ENCODE results near the gene MLXIPL. TPM values are rescaled to one million over a fixed set of nuclear protein-coding genes. Genes with fewer than 3 reads are reported as not detected.
"Not testable (repeated sequence)": the region's sequence is repeated elsewhere in the genome, so short reads cannot be mapped to it uniquely, and the experiment has no call there.

The MLXIPL gene
- total and polyA plus RNA-seq, 5 experiments from 2014 or later, result not detected

DNA sequence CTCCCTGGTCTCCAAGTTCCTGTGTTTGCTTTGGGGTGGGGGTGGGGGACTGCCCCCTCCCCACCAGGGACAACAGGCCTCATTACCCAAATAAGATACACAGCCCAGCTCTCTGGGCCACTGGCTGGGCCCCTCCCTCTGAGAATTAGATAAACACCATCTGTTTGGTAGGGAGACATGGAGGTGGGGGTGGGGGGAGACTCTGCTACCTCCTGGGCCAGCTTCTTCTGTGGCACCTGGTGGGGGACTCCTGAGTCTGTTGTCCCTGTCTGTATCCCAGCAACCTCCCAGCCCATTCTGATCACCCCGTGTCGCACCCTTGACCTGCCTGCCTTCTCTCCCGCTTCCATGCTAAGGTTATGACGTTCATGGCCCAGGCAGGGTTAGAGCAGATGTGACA, 5.8 kb downstream of the MLXIPL start:
- no peak overlapping the region for H3K27ac Mint-ChIP-seq
- DNase-seq, result no peak
- peaks cover 0 to 2% (median 0%) of the 10 kb centered on the region in 9 donors for H3K9me3 Mint-ChIP-seq
- H3K36me3 Mint-ChIP-seq, result no peaks in the 10 kb centered on the region
- no peak overlapping the region for H3K4me3 Mint-ChIP-seq
- H3K27me3 Mint-ChIP-seq, result peaks cover 5 to 45% (median 18%) of the 10 kb centered on the region in 5 donors
- POLR2A ChIA-PET, result no interaction called here
- peaks cover 2 to 8% (median 6%) of the 10 kb centered on the region in 4 donors for H3K4me1 Mint-ChIP-seq
- no peak for ATAC-seq

DNA sequence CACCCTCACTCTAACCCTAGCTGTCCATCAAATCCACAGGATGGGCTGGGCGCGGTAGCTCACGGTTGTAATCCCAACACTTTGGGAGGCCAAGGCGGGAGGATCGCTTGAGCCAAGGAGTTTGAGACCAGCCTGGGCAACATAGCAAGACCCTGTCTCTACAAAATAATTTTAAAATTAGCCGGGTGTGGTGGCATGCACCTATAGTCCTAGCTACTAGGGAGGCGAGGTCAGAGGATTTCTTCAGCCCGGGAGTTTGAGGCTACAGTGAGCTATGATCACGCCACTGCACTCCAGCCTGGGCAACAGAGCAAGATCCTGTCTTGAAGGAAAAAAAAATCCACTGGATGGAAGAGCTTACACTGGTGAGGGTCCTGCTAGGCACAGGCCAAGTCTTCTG, 6.8 kb downstream of the MLXIPL start:
- H3K4me1 Mint-ChIP-seq, H3K27ac Mint-ChIP-seq, H3K9me3 Mint-ChIP-seq, H3K4me3 Mint-ChIP-seq, POLR2A ChIA-PET, H3K36me3 Mint-ChIP-seq, ATAC-seq, DNase-seq: not testable (repeated sequence)
- peaks cover 8 to 45% (median 21%) of the 10 kb centered on the region in 5 donors for H3K27me3 Mint-ChIP-seq

DNA sequence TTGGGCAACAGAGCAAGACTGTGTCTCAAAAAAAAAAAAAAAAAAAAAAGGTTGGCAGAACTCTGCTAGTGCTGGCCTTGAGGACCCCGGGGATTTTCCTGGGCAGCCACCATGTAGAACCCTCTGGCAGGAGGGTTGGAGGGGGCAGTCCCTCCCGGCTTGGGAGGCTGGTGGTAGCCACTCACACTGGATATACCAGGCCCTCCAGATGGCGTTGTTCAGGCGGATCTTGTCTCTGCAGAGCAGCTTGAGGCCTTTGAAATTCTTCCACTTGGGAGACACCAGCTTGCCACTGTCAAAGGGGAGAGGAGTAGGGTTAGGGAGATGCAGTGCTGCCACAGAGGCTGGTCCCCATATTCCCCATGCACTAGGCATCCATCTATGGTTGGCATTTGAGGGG, 8.4 kb downstream of the MLXIPL start:
- no peaks in the 10 kb centered on the region for H3K4me1 Mint-ChIP-seq
- DNase-seq, result no peak
- H3K4me3 Mint-ChIP-seq, result no peak overlapping the region
- no peak overlapping the region for H3K27ac Mint-ChIP-seq
- no peaks in the 10 kb centered on the region for H3K36me3 Mint-ChIP-seq
- H3K27me3 Mint-ChIP-seq, result peaks cover 7 to 48% (median 18%) of the 10 kb centered on the region in 5 donors
- no peak for ATAC-seq
- no peaks in the 10 kb centered on the region for H3K9me3 Mint-ChIP-seq
- POLR2A ChIA-PET, result no interaction called here

DNA sequence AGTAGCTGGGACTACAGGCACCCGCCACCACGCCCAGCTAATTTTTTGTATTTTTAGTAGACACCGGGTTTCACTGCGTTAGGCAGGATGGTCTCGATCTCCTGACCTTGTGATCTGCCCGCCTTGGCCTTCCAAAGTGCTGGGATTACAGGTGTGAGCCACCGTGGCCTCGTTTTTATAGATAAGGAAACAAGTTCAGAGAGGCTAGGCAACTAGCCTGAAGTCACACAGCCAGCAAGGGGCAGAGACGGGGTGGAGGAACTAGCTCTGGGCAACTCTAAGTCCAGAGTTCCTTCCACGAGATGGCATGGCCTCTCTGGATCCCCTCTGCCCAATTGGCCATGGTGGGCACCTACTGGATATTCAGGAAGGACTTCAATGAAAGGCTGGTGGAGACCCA, 9.4 kb downstream of the MLXIPL start:
- H3K9me3 Mint-ChIP-seq, H3K36me3 Mint-ChIP-seq, H3K4me1 Mint-ChIP-seq, POLR2A ChIA-PET, DNase-seq, ATAC-seq, H3K4me3 Mint-ChIP-seq, H3K27ac Mint-ChIP-seq: not testable (repeated sequence)
- H3K27me3 Mint-ChIP-seq, result peaks cover 10 to 57% (median 23%) of the 10 kb centered on the region in 5 donors

DNA sequence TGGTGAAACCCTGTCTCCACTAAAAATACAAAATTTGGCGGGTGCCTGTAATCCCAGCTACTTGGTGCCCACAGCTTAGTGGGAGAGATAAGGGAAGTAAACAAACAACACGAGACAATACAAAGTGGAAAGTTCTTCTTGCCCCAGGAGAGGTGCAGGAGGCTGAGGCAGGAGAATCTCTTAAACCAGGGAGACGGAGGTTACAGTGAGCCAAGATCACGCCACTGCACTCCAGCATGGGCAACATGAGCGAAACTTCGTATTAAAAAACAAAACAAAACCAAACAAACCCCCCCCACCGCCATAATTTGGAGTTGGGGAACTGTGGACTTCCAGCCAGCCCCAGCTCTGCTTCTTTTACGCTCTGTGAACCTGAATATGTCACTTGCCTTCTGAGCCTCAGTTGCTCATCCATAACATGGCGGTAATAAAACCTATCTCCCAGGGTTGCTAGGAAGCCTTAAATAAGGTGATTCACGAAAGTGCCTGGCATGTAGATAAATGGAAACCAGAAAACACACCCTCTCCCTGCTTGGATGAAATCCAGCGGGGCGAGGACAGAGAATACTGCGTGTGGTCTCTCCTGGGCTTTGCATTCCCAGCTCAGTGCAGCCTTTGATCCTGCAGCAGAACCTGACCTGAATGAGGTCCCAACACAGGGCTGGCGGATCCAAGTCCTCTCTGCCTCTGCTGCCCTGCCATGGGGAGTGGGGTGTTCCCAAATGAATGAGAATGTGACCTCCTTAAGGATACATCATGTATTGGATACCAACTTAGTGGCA, 10.2 kb downstream of the MLXIPL start:
- H3K4me3 Mint-ChIP-seq, result no peak overlapping the region
- no peak for ATAC-seq
- no peak for DNase-seq
- peaks cover 0 to 3% (median 0%) of the 10 kb centered on the region in 4 donors for H3K4me1 Mint-ChIP-seq
- POLR2A ChIA-PET, result no interaction called here
- peaks cover 10 to 59% (median 25%) of the 10 kb centered on the region in 5 donors for H3K27me3 Mint-ChIP-seq
- no peak overlapping the region for H3K27ac Mint-ChIP-seq
- H3K9me3 Mint-ChIP-seq, result no peaks in the 10 kb centered on the region
- H3K36me3 Mint-ChIP-seq, result no peaks in the 10 kb centered on the region

DNA sequence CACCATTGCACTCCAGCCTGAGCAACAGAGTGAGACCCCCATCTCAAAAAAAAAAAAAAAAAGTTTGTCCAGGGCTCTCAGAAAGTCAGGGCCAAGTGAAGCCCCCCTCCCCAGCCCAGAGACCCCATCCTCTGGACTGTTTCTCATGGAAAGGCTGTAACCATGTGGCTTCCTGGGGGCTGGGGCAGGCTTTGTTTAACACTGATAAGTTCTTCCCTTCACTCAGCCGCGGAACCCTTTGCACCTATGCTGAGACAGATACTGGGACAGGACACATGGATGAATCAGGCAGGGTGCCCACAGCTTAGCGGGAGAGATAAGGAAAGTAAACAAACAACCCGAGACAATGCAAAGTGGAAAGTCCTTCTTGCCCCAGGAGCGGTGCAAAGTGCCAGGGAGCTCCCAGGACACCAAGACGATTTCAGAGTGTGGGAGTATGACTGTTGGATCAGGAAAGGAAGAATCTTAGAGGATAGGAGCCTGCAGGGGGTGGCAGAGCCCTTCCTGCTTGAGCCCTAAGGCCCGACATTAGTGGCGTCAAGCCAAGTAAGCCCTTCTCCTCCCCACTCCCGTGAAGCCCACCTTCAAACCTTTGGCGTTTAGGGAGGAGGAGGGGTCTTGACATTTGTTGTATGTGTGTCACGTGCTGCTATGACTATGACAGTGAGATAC, 11.6 kb downstream of the MLXIPL start:
- Mint-ChIP-seq H3K36me3 (no peaks in the 10 kb centered on the region), H3K4me1 (peaks cover 0 to 3% (median 0%) of the 10 kb centered on the region in 4 donors), H3K27me3 (peaks cover 8 to 59% (median 22%) of the 10 kb centered on the region in 5 donors), H3K9me3 (no peaks in the 10 kb centered on the region), H3K27ac (peak overlapping the region in 2 of 10 donors; percentile 86 to 87), H3K4me3 (peak overlapping the region in 1 of 10 donors; percentile 4)
- POLR2A ChIA-PET, result no interaction called here
- ATAC-seq, result no peak
- DNase-seq, result no peak

DNA sequence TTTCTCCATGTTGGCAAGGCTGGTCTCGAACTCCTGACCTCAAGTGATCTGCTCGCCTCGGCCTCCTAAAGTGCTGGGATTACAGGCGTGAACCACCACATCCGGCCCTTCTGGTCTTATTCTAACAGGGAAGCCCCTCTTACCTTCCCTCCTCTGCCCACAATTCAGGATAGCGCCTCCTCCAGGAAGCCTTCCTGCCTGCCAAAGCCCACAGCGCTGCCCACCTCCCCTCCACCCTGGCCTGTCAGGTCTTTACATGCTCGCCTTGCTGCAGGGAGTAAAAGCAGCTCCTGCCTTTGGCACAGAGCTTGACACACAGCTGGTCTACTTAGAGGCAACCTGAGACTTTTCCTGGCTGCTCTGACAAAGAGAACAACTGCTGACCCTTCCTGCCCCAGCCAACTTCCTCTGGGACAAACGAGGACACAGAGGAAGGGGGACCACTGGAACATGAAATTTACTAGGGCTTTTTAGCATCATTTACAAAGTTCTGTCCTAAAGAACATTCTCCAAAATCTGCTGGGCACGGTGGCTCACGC, 13.2 kb downstream of the MLXIPL start:
- DNase-seq, result no peak
- H3K4me3 Mint-ChIP-seq, result peak overlapping the region in 1 of 10 donors; percentile 39
- POLR2A ChIA-PET, result no interaction called here
- H3K36me3 Mint-ChIP-seq, result no peaks in the 10 kb centered on the region
- no peak for ATAC-seq
- H3K9me3 Mint-ChIP-seq, result no peaks in the 10 kb centered on the region
- peaks cover 0 to 3% (median under 1%) of the 10 kb centered on the region in 4 donors for H3K4me1 Mint-ChIP-seq
- H3K27ac Mint-ChIP-seq, result no peak overlapping the region
- H3K27me3 Mint-ChIP-seq, result peaks cover 8 to 66% (median 24%) of the 10 kb centered on the region in 5 donors

DNA sequence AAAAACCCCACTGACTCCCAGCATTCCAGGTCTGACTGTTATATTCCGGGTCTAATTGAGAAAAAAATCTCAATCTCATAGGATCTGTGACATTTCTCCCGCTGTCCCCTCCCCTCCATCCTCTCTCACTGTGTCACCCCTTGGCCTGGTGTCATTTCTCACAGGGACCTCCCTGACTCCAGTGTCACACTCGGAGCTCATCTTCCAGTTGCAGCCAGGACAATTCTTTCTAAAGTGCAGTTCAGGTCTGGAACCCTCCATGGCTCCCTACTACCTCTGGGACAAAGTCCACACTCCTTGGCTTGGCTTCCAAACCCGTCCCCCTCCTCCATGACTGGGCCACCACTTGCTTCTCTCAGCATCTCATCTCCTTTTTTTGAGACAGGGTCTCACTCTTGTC, 14.2 kb downstream of the MLXIPL start:
- H3K4me3 Mint-ChIP-seq, result no peak overlapping the region
- peaks cover 8 to 63% (median 24%) of the 10 kb centered on the region in 5 donors for H3K27me3 Mint-ChIP-seq
- no peaks in the 10 kb centered on the region for H3K9me3 Mint-ChIP-seq
- ATAC-seq (no peak), DNase-seq (no peak)
- H3K27ac Mint-ChIP-seq, result peak overlapping the region in 2 of 10 donors; percentile 17 to 65
- no peaks in the 10 kb centered on the region for H3K36me3 Mint-ChIP-seq
- POLR2A ChIA-PET, result no interaction called here
- peaks cover 0 to 3% (median under 1%) of the 10 kb centered on the region in 4 donors for H3K4me1 Mint-ChIP-seq

DNA sequence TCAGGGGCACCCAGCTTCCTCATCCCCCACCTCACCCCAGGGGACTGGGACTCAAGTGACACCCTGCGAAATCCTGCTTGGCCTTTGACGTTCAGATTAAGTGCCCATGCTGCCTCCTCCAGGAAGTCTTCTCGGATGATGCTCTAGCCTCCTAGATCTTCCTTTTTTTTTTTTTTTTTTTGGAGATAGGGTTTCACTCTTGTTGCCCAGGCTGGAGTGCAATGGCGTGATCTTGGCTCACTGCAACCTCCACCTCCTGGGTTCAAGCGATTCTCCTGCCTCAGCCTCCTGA, 16.7 kb downstream of the MLXIPL start:
- not testable (repeated sequence) for H3K9me3 Mint-ChIP-seq, H3K4me1 Mint-ChIP-seq, H3K36me3 Mint-ChIP-seq, H3K27ac Mint-ChIP-seq, DNase-seq, H3K4me3 Mint-ChIP-seq
- POLR2A ChIA-PET, result interaction anchor here (1.8 to 2.5 kb wide), 2 partner anchors 118 to 131 kb away, joined by 5 to 6 read pairs; partner anchors contain the start of gene ABHD11
- H3K27me3 Mint-ChIP-seq, result peaks cover 2 to 45% (median 16%) of the 10 kb centered on the region in 5 donors
- ATAC-seq, result peak in 1 of 2 donors; percentile 10

DNA sequence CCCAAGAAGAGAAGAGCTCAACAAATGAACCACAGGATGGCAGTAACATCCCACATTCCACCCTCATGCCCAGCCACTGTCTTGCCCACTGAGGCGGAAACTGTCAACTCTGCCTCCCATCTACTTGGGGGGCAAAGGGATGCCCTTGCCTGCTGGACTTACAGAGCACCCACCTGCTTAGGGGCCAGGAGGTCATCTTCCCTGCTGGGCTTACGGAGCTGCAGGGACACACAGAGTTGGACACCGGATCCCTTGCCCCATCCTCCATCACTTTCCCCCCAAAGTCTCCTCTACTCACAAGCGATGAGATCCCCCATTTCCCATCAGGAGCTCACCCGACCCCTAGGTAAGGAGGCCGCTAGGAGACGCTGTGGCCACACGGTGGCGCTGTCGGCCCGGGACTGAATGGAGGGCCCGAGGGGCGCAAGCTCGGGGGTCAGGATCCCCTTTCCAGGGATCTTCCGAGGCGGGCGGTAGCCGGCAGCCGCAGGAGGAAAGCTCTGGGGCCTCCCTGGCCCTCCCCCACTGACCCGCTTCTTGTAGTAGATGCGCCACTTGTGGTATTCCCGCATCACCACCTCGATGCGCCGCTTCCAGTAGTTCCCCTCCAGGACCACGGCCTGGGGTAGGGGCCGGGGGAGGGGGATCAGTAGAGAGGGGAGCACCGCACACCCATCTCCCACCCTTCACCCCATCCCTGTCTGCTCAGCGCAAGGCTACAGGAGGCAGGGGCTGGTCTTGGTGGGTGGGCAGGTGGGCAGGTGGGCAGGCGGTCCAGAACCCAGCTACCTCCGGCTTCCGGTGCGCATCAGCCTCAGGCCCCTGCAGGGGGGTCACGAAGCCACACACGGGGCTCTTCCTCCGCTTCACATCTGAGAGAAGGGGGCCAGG, 17.3 kb downstream of the MLXIPL start:
- ATAC-seq, result peak; percentile 81 to 95
- peak; percentile 45 to 83 (median 70) for DNase-seq
- Mint-ChIP-seq H3K36me3 (no peaks in the 10 kb centered on the region), H3K27ac (no peak overlapping the region), H3K27me3 (peaks cover 2 to 39% (median 15%) of the 10 kb centered on the region in 5 donors), H3K4me1 (peaks cover 0 to 3% (median under 1%) of the 10 kb centered on the region in 4 donors), H3K4me3 (no peak overlapping the region), H3K9me3 (no peaks in the 10 kb centered on the region)
- POLR2A ChIA-PET, result interaction anchor here (0.7 to 2.5 kb wide), 5 partner anchors 25 to 132 kb away, joined by 3 to 7 read pairs (median 5); partner anchors contain the start of genes ABHD11 and VPS37D

DNA sequence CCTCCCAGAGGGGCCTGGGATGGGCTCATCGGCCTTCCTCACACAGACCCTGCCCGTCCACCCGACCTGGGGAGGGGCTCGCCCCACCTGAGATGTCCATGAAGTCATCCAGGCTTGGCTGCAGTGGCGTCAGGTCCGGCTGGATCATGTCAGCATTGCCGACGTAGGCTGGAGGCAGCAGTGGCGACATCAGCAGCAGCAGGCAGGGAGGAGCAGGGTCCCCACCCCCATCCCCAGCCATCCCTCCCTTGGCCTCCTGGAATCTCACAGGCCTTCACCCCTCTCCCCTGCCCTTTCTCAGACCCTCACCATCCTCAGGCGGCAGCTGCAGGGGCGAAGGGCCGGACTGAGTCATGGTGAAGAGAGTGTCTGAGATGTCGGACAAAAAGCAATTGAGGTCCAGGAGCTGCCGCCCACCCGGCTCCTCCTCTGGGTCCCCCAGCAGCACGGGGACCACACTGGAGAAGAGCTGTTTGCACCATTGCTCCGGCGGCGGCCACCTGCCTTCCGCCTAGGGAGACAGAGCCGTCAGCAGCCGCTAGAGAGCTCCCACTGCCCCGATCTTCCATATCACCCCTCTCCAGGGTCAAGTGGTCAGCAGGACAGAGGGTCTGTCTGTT, 18.6 kb downstream of the MLXIPL start:
- H3K36me3 Mint-ChIP-seq, result no peaks in the 10 kb centered on the region
- no peak overlapping the region for H3K27ac Mint-ChIP-seq
- peaks cover 2 to 32% (median 11%) of the 10 kb centered on the region in 5 donors for H3K27me3 Mint-ChIP-seq
- H3K4me1 Mint-ChIP-seq, result peaks cover 0 to 3% (median under 1%) of the 10 kb centered on the region in 4 donors
- no peak for ATAC-seq
- H3K9me3 Mint-ChIP-seq, result no peaks in the 10 kb centered on the region
- H3K4me3 Mint-ChIP-seq, result no peak overlapping the region
- POLR2A ChIA-PET, result interaction anchor here (2.5 kb wide), 1 partner anchor 133 kb away, joined by 5 read pairs; the partner anchor contains the start of gene ABHD11
- no peak for DNase-seq
